NT2/D1 (cell line): ENCODE results near the gene LCE1F.

Source experiments
- DNase-seq: peaks from one replicate; pipeline ENCODE4 v3.0.0-alpha.2; 2011; ENCODE audit warnings: low read depth, low spot score
- H3K27me3 ChIP-seq: 2 replicates; pipeline ENCODE4 v1.6.0; 2011; ENCODE audit warnings: mild to moderate bottlenecking; ENCODE audit not compliant: insufficient read length, insufficient read depth
- H3K36me3 ChIP-seq: 2 replicates; pipeline ENCODE4 v1.6.1; 2011; ENCODE audit warnings: mild to moderate bottlenecking, low read length, mixed read lengths; ENCODE audit not compliant: insufficient read depth, insufficient read length
- H3K4me1 ChIP-seq: 2 replicates; pipeline ENCODE4 v1.5.1; 2011; ENCODE audit not compliant: insufficient read depth, insufficient read length
- H3K4me3 ChIP-seq: 2 replicates; pipeline ENCODE4 v1.5.1; 2011; ENCODE audit warnings: low read depth; ENCODE audit not compliant: insufficient read length
- H3K9ac ChIP-seq: 2 replicates; pipeline ENCODE4 v1.6.0; 2011; ENCODE audit warnings: low read depth; ENCODE audit not compliant: insufficient read length
- H3K9me3 ChIP-seq: 2 replicates; pipeline ENCODE4 v1.5.1; 2011; ENCODE audit warnings: mild to moderate bottlenecking, low read length; ENCODE audit not compliant: insufficient read depth
- SUZ12 ChIP-seq: IDR thresholded peaks from 2 replicates; pipeline ENCODE4 v1.6.1; 2011; ENCODE audit not compliant: insufficient read length, insufficient read depth; ENCODE audit errors: extremely low read depth
- YY1 ChIP-seq: IDR thresholded peaks from 2 replicates; pipeline ENCODE4 v1.6.1; 2011; ENCODE audit not compliant: insufficient read length, insufficient read depth
- ZNF274 ChIP-seq: IDR thresholded peaks from 2 replicates; pipeline ENCODE4 v1.6.1; 2011; ENCODE audit warnings: mild to moderate bottlenecking, low read depth, low read length

Gene LCE1F

GRCh38 chr1:152759453-152760173 is 15.3 kb upstream of the LCE1F start:
- TF ChIP-seq YY1 (no peak), ZNF274 (no peak), SUZ12 (no peak)
- DNase-seq = no peak
- Histone ChIP-seq H3K27me3 (no peaks in the 10 kb centered on the region), H3K4me3 (no peak overlapping the region), H3K36me3 (no peaks in the 10 kb centered on the region), H3K9ac (no peak overlapping the region), H3K9me3 (no peaks in the 10 kb centered on the region), H3K4me1 (no peaks in the 10 kb centered on the region)

GRCh38 chr1:152760551-152761190 is 14.3 kb upstream of the LCE1F start:
- no peaks in the 10 kb centered on the region for H3K36me3 ChIP-seq
- no peak overlapping the region for H3K9ac ChIP-seq
- H3K4me1 ChIP-seq = no peaks in the 10 kb centered on the region
- H3K4me3 ChIP-seq = no peak overlapping the region
- no peaks in the 10 kb centered on the region for H3K27me3 ChIP-seq
- H3K9me3 ChIP-seq = no peaks in the 10 kb centered on the region
- DNase-seq = no peak
- TF ChIP-seq SUZ12 (no peak), YY1 (no peak), ZNF274 (no peak)

- no peaks in the 10 kb centered on the region for H3K27me3 ChIP-seq
- no peaks in the 10 kb centered on the region for H3K4me1 ChIP-seq
- no peak overlapping the region for H3K4me3 ChIP-seq
- H3K9me3 ChIP-seq = no peaks in the 10 kb centered on the region
- no peak for DNase-seq
- no peaks in the 10 kb centered on the region for H3K36me3 ChIP-seq
- TF ChIP-seq SUZ12 (no peak), YY1 (no peak), ZNF274 (no peak)
- no peak overlapping the region for H3K9ac ChIP-seq
These were observed 13.2 kb upstream of the LCE1F start for GRCh38 chr1:152761609-152762213.

- Histone ChIP-seq H3K4me3 (no peak overlapping the region), H3K4me1 (no peaks in the 10 kb centered on the region), H3K9ac (no peak overlapping the region), H3K9me3 (no peaks in the 10 kb centered on the region), H3K27me3 (no peaks in the 10 kb centered on the region), H3K36me3 (no peaks in the 10 kb centered on the region)
- TF ChIP-seq YY1 (no peak), ZNF274 (no peak), SUZ12 (no peak)
- no peak for DNase-seq
These were observed 6.0 kb upstream of the LCE1F start for GRCh38 chr1:152768847-152769533.

GRCh38 chr1:152770411-152770810 is 4.5 kb upstream of the LCE1F start:
- no peak overlapping the region for H3K4me3 ChIP-seq
- H3K4me1 ChIP-seq = no peaks in the 10 kb centered on the region
- no peaks in the 10 kb centered on the region for H3K9me3 ChIP-seq
- no peak for DNase-seq
- TF ChIP-seq SUZ12 = no peak
- TF ChIP-seq ZNF274 = no peak
- TF ChIP-seq YY1 = no peak
- H3K36me3 ChIP-seq = no peaks in the 10 kb centered on the region
- no peaks in the 10 kb centered on the region for H3K27me3 ChIP-seq
- no peak overlapping the region for H3K9ac ChIP-seq

DNA sequence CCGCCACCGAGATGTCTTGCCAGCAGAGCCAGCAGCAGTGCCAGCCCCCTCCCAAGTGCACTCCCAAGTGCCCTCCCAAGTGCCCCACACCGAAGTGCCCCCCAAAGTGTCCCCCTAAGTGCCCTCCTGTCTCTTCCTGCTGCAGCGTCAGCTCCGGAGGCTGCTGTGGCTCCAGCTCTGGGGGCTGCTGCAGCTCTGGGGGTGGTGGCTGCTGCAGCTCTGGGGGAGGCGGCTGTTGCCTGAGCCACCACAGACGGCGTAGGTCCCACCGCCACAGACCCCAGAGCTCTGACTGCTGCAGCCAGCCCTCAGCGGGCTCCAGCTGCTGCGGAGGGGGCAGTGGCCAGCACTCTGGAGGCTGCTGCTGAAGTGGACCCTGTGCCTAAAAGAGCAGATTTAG is 1.4 kb downstream of the LCE1F start:
- Histone ChIP-seq H3K36me3 (no peaks in the 10 kb centered on the region), H3K4me3 (no peak overlapping the region), H3K4me1 (no peaks in the 10 kb centered on the region), H3K9me3 (no peaks in the 10 kb centered on the region), H3K27me3 (no peaks in the 10 kb centered on the region), H3K9ac (no peak overlapping the region)
- TF ChIP-seq ZNF274 = no peak
- TF ChIP-seq SUZ12 = no peak
- TF ChIP-seq YY1 = no peak
- no peak for DNase-seq
